Ecto neural progenitor cell (in vitro differentiated cells): ENCODE data around the gene OR2F2.

Experiments
- DNase-seq: peaks from one replicate; pipeline ENCODE4 v3.0.0-alpha.2; 2018; ENCODE audit warnings: low spot score

Gene OR2F2

DNA sequence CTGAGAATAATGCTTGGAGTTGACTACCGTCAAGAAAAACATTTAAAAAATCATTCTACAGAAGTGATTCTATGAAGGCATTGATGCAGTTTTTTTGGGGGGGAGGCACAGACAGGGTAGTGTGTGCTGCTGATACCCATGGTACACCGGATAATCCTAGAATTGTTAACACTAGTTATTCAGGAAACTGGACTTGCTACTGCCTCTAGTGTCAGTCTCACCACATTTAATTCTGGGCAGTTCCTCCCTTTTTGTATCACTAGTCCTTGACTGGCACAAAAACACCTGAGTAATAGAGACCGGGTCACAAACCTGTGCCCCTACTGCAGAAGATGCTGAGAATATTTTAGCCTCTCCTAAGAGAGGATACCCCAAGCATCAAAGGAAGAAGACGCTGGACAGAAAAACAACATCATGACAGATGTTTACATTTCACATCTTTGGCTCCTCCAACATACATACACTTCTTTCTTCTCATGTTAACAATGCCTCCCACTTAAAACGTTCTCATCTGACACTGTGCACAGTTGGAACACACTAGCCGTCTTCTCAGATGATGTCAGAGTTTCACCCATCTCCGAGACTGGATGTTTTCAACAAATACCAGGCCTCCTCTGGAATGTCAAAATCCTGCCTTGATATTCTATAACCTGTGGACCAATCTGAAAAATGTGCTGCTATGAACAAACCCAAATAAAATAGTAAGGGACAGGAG, 19.9 kb upstream of the OR2F2 start:
- DNase-seq: no peak

DNA sequence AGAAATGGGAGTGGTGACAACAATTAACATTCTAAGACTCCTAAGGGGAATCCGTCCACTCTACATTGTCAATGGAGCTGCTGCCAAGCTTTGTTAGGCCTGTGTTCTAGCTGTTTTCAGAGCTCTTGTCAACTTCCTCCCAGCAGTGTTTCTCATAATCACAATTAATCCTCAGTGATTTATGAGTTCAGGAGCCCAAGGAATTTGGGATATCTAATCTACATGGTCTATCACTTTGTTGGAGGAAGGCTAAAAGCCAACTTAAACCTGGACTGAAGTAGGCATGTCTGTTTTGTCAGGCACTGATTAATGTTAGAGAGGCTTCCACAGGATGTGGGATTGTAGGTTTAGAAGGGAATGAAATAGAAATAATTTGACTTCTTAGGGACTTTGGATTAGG, 10.2 kb upstream of the OR2F2 start:
- DNase-seq: no peak

DNA sequence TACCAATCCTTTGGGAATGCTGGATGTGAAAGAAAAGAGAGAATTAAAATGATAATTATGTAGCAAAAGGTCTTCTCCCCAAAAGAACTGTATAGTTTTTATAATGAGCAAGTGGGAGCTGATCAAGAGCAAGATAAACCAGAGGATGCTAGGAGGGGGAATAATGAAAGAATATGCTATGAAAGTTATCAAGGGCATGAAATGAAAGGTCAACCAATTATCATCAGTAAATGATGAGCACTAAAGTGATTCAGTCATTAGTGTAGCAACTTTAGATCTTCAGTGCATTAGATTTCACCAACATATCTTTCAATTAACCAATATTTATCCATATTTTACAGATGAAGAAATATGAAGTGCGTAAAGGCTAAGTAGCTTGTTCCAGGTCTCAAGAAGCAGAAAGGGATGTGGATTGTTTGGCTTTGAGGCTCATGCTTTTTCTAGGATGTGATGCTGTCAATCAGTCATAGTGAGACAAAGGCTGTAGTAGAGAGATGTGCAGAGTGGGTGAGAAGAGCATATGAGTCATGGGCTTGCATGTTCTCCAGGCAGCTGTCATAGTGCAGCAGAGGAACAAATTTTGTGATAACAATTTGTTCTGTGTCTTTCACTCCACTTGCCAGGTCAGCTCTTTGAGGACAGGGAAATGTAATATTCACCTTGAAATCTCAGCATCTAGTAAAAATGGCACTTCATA, 5.7 kb upstream of the OR2F2 start:
- DNase-seq: no peak

DNA sequence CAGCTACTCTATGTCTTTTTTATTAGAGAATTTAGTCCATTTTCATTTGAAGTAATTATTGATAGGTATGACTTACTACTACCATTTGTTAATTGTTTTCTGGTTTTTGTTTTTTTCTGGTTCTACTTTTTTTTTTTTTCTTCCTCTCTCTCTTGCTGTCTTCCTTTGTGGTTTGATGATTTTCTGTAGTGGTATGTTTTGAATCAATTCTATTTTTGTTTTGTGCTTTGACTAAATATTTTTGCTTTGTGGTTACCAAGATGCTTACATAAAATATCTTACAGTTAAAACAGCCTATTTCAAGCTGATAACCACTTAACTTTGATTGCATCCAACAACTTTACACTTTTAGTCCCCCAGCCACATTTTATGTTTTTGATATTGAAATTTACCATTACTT, 3.3 kb upstream of the OR2F2 start:
- DNase-seq: no peak

DNA sequence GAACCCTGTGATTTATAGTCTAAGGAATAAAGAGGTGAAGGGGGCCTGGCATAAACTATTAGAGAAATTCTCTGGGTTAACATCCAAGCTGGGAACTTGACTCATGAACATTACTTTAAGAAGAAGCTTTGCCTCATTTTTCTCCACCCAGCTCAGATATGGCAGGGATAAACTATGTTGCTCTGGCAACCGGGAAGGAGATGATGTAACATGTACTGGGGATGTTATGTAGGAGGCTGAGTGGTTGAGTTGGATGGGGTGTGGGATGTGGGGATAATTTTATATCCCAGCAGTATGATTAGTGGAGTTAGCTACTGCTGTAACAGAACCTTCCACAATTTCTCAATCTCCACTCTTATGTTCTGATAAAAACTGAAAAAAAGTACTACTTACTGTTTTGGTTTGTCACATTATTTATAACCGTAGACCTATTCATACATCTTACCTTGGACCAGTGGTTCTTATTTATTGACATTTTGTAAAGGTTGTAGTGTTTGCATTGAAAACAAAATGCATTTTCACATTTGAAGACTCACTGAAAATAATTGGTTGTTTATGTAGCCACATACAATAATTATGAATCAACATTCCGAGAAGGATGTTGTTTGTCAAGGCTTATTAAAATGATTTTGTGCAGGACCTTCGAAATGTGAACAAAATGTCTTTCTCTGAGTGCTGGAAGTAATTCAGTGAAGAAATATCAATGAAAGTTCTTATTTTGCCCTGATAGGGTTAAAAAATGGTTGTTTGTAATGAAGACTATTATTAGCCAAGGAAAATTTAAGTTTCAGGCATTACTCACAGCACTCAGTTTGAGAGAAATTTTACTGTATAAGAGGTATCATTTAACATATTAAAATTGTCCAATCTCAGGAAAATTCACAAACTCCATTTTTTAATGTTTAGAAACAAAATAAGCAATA, 1.3 kb downstream of the OR2F2 start:
- DNase-seq: no peak

DNA sequence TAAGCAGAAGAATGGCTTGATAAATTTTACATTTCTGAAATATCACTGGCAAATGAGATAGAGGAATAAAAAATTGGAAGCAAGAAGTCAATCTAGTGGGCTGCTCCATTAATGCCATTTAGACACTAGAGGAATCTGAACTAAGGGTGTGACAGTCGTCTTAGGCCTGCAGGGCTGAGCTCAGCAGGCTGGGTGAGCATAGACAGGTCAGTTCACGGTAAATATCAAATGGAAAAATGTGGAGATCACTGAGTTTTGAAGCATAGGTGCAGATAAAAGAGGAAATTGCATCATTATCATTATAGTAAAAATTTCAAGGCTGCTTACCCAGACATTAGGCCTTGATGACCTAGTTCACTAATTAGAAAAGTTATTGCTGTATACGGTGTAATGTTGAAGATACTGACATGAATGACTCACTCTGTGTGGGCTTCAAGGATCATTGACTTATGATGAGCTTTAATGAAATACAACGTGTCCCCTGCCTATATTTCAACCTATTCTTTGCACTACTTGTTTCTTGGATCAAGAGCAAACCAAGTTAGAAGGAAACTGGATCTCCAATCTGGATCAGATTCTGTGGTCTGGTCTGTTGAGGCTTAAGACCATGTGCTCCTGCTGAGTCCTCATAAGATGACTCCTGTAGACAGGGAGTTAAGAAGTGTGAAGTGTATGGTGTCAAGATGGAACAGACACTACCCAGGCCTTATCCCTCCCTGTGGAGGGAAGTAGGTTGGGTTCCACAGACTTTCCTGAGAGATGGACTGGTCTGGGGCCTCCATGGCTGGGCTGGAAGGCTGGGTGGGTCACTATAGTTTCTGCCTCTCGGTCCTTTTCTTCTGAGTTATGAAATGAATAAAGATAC, 3.6 kb downstream of the OR2F2 start:
- DNase-seq: no peak

DNA sequence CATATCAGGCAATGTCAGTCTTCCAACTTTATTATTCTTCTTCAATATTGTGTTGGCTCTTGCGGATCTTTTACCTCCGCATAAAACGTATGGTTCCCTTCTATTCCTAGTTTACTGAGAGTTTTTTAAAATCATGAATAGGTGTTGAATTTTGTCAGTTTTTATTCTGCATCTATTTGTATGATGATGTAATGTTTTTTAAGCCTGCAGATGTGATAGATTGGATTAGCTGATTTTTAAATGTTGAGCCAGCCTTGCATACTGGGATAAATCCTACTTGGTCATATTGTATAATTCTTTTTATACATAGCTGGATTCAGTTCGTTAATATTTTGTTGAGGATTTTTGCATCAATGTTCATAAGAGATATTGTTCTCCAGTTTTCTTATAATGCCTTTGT, 10.4 kb downstream of the OR2F2 start:
- no peak for DNase-seq

DNA sequence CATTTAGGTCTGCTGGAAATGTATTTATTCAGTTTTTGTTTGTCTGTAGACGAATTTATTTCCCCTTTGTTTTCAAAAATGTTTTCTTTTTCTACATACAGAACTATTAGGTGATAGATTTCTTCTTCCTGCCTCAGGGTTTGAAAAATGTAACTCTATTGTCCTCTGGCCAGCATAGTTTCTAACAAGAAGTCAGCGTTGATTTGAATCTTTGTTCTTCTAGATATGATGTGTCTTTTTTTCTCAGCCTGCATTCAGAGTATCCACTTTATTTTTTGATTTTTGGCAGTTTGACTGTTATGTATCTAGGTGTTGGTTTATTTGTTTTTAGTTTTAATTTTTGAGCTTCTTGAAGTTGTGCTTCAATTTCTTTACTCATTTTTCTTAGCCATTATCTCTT, 12.1 kb downstream of the OR2F2 start:
- no peak for DNase-seq

DNA sequence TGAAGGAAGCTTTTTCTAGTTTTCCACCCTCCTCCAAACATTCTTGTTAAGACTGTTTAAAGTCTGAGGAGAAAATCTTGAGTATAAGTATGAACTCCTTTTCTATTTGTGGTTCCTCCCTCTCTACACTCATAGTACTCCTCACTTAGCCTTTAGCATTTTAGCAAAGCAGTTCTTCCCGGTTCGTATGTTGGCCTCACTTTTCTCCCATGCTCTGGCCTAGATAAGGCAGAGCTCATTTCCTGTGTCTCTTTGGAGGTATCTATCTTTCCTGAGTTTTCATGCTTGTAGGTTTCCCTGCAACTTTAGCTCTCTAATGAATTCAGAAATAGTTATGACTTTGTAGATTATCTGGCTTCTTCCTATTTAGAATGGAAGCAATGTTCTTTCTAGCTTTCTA, 13.7 kb downstream of the OR2F2 start:
- no peak for DNase-seq

DNA sequence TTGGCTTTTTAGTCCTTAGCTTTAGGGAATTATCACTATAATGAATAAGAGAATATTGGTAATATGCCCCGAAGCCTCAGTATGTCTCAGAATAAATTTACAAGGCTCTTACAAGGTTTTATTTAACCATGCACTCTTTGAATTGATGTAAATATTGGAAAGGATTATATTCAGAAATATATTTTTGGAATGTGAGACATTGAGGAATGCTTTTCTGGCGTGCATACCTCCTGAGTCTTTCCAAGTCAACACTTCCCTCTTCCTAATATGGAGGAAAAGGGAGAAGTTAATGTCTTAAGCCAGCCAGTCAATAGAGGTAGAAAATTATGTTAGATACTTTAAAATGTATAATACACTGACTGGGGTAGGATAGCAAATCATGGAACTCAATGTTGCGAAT, 18.4 kb downstream of the OR2F2 start:
- no peak for DNase-seq

DNA sequence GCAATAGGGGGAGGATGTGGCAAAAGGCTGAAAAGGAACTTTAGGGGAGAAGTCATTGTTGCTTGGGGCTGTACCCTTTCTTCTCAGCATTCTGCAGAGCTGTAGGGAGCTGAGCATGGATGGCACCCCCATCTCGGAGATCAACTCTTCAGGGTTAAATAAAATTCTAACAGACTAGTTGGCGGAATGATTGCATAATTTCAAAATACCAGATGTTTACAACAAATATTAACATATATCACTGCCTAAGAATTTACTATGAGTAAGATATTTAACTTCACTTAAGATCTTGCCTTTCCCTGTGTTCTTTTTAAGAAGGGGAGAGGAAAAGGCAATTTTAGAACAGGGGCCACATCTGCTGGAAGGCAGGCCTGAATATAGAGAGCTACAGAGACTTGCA, 19.1 kb downstream of the OR2F2 start:
- DNase-seq: no peak

DNA sequence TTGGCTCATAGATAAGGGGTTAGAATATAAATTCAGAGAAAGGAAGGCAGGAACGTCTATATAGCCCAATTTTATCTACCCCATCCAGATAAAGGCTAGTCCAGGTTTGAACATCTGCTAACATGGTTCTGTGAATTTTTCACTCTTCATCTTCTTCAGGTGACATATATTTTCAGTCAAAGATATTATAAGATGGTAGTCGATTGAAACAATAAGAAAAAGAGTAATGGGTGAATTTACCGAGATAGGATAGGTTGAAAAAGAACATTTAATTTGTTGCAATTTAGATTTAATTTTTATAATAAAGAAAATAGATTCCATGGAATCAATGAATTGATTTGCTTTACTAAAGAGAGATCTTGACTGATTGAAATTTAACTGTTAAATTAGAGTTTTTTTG, 19.5 kb downstream of the OR2F2 start, which contains the start of gene OR2F1:
Gene OR2F1 (plus strand): TSS at position 301 of the 400 bp plus-strand sequence. CDS start 5,127 bp downstream, outside the sequence.
- no peak for DNase-seq

DNA sequence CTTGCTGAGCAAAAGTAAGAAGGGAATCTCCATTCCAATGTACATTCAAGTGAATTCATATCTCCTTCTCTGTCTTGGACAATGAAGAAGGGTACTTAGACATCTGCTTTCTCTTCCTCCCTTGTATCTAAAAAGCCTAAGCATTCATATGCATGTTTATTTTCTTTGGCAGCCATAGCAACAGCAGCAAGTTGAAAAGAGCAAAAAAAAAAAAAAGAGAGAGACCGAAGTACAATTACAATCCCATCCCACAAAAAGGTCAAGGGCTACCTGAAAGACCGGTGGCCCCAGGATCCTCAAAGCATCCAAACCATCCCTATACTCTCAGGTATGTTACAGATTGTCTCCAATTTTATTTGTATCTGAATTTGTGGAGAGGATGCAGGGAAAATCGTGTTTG, 23.7 kb downstream of the OR2F2 start:
- no peak for DNase-seq

DNA sequence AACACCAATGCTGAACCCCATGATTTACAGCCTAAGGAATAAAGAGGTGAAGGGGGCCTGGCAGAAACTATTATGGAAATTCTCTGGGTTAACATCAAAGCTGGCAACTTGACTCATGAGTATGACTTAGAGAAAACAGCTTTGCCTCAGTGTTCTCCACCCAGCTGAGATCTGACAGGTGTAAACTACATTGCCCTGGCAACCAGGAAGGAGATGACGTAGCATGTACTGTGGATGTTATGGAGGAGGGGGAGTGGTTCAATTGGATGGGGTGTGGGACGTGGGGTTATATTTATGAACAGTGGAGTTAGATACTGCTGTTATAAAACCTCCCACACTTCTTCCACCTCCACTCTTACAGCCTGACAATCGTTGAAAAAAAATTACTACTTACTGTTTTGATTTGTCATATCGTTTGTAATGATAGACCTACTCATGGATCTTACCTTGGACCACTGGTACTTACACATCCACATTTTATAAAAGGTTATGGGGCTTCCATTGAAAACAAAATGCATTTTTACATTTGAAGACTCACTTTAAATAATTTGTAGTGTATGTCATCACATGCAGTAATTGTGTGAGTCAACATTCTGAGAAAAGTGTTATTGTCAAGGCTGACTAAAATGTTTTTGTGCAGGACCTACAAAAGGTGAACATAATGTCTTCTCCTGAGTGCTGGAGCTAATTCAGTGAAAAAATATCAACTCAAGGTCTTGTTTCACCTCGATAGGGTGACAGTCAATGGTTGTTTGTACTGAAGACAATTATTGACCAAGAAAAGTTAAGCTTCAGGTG, 26.0 kb downstream of the OR2F2 start:
- DNase-seq: no peak

DNA sequence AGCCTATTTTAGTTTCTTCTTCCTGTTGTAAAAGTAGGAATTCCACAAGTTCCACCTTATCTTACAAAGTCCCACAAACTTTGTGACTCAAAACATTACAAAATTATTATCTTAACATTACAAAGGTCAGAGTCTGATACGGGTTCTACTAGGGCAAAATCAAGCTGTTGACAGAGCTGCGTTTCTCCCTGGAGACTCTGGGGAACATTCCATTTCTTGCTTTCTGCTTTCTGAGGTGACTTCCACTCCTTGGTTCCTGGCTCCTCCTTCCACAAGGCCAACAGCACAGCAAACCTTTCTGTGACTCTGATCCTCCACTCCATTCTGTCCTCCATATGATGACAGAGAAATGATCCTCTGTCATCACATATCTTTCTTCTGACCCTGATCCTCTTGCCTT, 30.2 kb downstream of the OR2F2 start:
- no peak for DNase-seq

DNA sequence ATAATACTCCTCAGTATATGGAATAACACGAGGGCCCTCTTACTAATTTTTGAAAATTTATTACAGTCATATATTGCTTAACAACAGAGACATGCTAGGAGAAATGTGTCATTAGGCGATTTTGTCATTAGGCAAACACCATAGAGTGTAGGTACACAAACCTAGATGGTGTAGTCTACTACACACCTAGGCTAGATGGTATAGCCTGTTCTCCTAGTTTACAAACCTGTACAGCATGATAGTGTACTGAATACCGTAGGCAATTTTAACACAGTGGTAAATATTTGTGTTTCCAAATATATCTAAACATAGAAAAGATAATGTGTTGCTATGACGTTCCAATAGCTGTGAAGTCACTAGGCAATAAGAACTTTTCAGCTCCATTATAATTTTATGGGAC, 32.4 kb downstream of the OR2F2 start:
- no peak for DNase-seq

DNA sequence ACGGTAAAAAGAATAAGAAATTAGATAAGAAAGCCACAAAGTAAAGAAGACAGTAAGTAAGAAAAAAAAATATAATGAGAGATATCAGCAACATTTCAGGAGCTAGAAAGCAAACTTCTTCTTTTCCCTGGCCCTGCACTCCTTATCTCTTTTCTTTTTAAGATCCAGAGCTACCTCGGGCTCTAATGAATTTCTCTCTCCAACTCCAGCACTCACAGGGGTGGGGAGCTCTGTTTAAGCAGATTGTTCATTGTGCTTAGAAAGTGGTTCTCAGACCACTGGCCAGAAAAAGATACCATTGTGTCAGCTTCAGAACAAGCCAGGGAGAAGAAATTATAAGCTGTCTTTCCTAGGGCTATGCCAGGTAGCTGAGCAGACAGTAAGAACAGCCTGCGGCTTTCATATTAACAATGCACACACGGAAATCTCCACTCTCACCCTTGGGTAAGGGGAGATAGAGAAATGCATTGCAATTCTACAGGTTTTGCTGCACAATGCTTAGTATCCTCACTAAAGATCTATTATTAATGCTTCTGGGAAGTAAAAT, 38.9 kb downstream of the OR2F2 start:
- DNase-seq: no peak

DNA sequence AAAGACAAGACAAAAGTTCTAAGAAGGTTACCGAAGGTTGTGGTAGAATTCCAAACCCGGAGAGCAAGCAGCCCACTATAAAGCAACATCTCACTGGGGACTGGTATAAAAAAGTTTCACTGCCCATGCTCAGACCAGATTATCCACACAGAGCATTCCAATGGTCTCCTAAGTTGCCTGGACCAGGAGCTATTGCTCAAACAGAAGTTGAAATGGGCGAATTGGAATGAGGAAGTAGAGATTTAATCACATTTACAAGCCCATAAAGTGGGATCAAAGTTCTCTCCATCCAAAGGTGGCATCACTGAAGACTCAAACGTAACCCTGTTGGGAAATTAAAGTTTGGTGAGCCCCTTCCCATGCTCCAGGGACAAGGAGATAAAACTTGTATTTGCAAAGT, 39.4 kb downstream of the OR2F2 start:
- DNase-seq: no peak

DNA sequence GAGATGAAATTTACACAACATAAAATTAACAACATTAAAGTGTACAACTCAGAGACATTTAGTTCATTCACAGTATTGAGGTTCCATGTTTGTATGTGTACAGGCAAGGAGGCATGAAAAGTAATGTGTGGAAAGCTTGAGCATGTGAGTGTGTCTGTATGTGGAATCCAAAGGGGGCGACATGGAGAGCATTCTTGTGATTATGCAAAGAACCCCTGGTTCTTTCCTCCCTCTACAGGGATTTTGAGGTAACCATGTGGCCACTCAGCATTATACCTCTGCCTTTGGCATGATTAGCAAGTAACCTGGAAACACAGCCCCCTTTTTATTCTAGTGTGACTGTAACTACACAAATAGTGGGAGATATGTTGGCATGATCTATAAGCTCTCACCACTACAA, 40.6 kb downstream of the OR2F2 start:
- DNase-seq: no peak

DNA sequence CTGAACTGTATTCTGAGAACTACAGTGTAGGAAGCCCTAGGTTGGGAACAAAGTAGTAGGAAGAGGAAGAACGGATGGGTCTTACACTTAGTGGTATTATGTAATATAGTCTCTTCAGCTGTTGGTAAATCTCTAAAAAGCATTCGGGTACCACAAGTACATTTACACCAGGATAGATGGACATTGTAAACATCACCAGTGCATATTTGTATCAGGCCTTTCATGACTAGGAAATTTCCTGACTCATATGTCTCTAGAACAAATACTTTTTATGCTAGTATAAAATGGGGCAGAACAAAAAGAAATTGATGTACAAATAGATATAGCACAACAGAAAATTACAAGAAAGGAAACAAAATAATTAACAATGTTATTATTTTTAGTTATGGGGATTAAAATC, 43.6 kb downstream of the OR2F2 start:
- DNase-seq: no peak

DNA sequence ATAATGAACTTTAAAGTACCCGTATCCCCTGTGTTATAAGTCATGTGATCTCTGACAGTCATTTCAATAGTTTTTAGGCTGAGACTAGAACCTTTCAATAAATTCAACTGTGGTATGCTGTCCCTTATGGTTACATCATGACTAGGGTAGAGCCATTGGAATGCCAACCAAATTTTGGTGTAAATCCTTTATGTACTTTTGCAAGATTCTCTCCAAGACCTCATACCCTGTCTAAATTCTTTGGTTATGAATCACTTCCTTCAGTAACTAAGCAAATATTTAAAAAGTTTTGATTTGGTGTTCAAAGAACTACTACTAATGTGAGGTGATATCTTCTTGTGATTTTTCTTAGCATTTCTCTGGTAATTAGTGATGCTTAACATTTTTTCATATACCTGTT, 44.3 kb downstream of the OR2F2 start:
- no peak for DNase-seq
